A549 (cell line): Measurements from ENCODE around the gene LPAR1. TPM values are rescaled to one million over a fixed set of nuclear protein-coding genes. Genes with fewer than 3 reads are reported as not detected.

ENCODE experiments used
- ATAC-seq, 2 experiments: fragments of 200-7000 bp in 1 of 2; fragments of >200 bp in 1 of 2; cut with Nextera tagmentation in 1 of 2; cut with Tn5 transposase in 1 of 2; 3 replicates each; pipeline versions ENCODE4 v1.8.0 to v1.9.1; 2018 to 2020; ENCODE audit warnings: mild to moderate bottlenecking in 1 of 2, moderate library complexity in 1 of 2
- CTCF ChIA-PET: fragments of 300-600 bp; sonication (Branson Sonifier 250); formaldehyde crosslinking; extraction: SDS; loops from one replicate; lab custom pipeline; 2021; ENCODE audit warnings: antibody characterized with exemption, inconsistent platforms; lab: Yijun Ruan, JAX
- POLR2A ChIA-PET: fragments of 350-600 bp; formaldehyde crosslinking; extraction: SDS; loops from one replicate; lab custom pipeline; 2021; ENCODE audit warnings: antibody characterized with exemption, inconsistent platforms; lab: Yijun Ruan, JAX
- DNase-seq, 2 experiments: peaks; one replicate each; pipeline versions ENCODE4 v3.0.0 to v3.0.0-alpha.2; 2011 to 2016; ENCODE audit warnings: low read depth in 1 of 2, low spot score in 1 of 2
- FAIRE-seq: peaks from 2 replicates; lab custom pipeline; 2011; peaks lifted over from hg19 to GRCh38; lab: Jason Lieb, UNC
- H3K27ac ChIP-seq, 2 experiments: fragments of >200 bp; sonication (Bioruptor Twin); formaldehyde crosslinking; 3 replicates each; pipeline ENCODE4 v1.5.1; 2016 to 2017
- H3K4me1 ChIP-seq: fragments of >200 bp; sonication (Bioruptor Twin); formaldehyde crosslinking; 3 replicates; pipeline ENCODE4 v1.6.1; 2016
- H3K4me2 ChIP-seq: fragments of >200 bp; sonication (Bioruptor Twin); formaldehyde crosslinking; 3 replicates; pipeline ENCODE4 v1.6.1; 2016
- H3K4me3 ChIP-seq: fragments of >200 bp; sonication (Bioruptor Twin); formaldehyde crosslinking; 3 replicates; pipeline ENCODE4 v1.5.1; 2016
- H3K9me3 ChIP-seq: fragments of >200 bp; sonication (Bioruptor Twin); formaldehyde crosslinking; 3 replicates; pipeline ENCODE4 v1.6.1; 2016
- CBX8 ChIP-seq: fragments of 200-600 bp; sonication (generic); IDR thresholded peaks from 2 replicates; pipeline ENCODE4 v1.6.1; 2016
- CHD2 ChIP-seq: fragments of 150-350 bp; IDR thresholded peaks from 2 replicates; pipeline ENCODE4 v1.6.1; 2014; ENCODE audit warnings: low read length; ENCODE audit not compliant: partially characterized antibody
- CHD4 ChIP-seq: fragments of 200-600 bp; sonication (generic); IDR thresholded peaks from 2 replicates; pipeline ENCODE4 v1.6.1; 2016; ENCODE audit warnings: antibody characterized with exemption, mild to moderate bottlenecking, borderline replicate concordance
- EHMT2 ChIP-seq: fragments of 200-600 bp; sonication (generic); IDR thresholded peaks from 2 replicates; pipeline ENCODE4 v1.6.1; 2016; ENCODE audit warnings: antibody characterized with exemption, low read depth, mild to moderate bottlenecking, moderate library complexity
- EP300 ChIP-seq, 2 experiments: fragments of >200 bp; sonication (Bioruptor Twin); formaldehyde crosslinking; IDR thresholded peaks; 2 replicates in 1 of 2; 3 replicates in 1 of 2; pipeline ENCODE4 v1.6.1; 2016 to 2017
- FOSB ChIP-seq: fragments of 250-450 bp; sonication (Bioruptor Pico); IDR thresholded peaks from 2 replicates; pipeline ENCODE4 v1.5.0; 2020; ENCODE audit warnings: mild to moderate bottlenecking, moderate library complexity
- HDAC2 ChIP-seq: fragments of 200-600 bp; sonication (generic); IDR thresholded peaks from 2 replicates; pipeline ENCODE4 v1.6.1; 2016
- HEYL ChIP-seq: fragments of 250-450 bp; sonication (Bioruptor Pico); IDR thresholded peaks from 2 replicates; pipeline ENCODE4 v1.8.0; 2021; ENCODE audit warnings: mild to moderate bottlenecking, moderate library complexity
- HOXB5 ChIP-seq: fragments of 250-450 bp; sonication (Bioruptor Pico); IDR thresholded peaks from 2 replicates; pipeline ENCODE4 v1.5.0; 2020; ENCODE audit warnings: mild to moderate bottlenecking, moderate library complexity
- JUNB ChIP-seq: fragments of >200 bp; sonication (Bioruptor Twin); formaldehyde crosslinking; IDR thresholded peaks from 2 replicates; pipeline ENCODE4 v1.6.1; 2016
- KDM1A ChIP-seq: fragments of 200-600 bp; sonication (generic); IDR thresholded peaks from 2 replicates; pipeline ENCODE4 v1.6.1; 2016; ENCODE audit warnings: low read depth, mild to moderate bottlenecking
- NFE2L2 ChIP-seq: fragments of 150-350 bp; conservative IDR thresholded peaks from 2 replicates; pipeline ENCODE4 v1.6.1; 2014; ENCODE audit warnings: low read length
- NPAS2 ChIP-seq: fragments of 250-450 bp; sonication (Bioruptor Pico); IDR thresholded peaks from 2 replicates; pipeline ENCODE4 v1.8.0; 2022; ENCODE audit warnings: mild to moderate bottlenecking, moderate library complexity, borderline replicate concordance
- PHF8 ChIP-seq: fragments of 200-600 bp; sonication (generic); IDR thresholded peaks from 2 replicates; pipeline ENCODE4 v1.6.1; 2016; ENCODE audit warnings: low read depth, mild to moderate bottlenecking, antibody characterized with exemption, moderate library complexity, borderline replicate concordance
- POLR2A ChIP-seq: IDR thresholded peaks from 2 replicates; pipeline ENCODE4 v1.6.1; 2012; ENCODE audit warnings: mild to moderate bottlenecking, low read length
- POLR2AphosphoS2 ChIP-seq: conservative IDR thresholded peaks from 2 replicates; pipeline ENCODE4 v1.6.1; 2012; ENCODE audit warnings: low read length, improper control_type of control experiment, inconsistent platforms
- RAD21 ChIP-seq, 2 experiments: fragments of >200 bp in 1 of 2; sonication (Bioruptor Twin) in 1 of 2; formaldehyde crosslinking in 1 of 2; IDR thresholded peaks in 1 of 2; conservative IDR thresholded peaks in 1 of 2; 2 replicates in 1 of 2; 3 replicates in 1 of 2; pipeline ENCODE4 v1.6.1; 2012 to 2018; ENCODE audit warnings: inconsistent platforms in 1 of 2
- RARB ChIP-seq: fragments of 250-450 bp; sonication (Bioruptor Pico); IDR thresholded peaks from 2 replicates; pipeline ENCODE4 v1.8.0; 2021; ENCODE audit warnings: mild to moderate bottlenecking, moderate library complexity
- RCOR1 ChIP-seq: fragments of 150-350 bp; IDR thresholded peaks from 2 replicates; pipeline ENCODE4 v1.6.1; 2014; ENCODE audit warnings: antibody characterized with exemption, low read length, low read depth
- SREBF2 ChIP-seq: fragments of 450-650 bp; IDR thresholded peaks from 2 replicates; pipeline ENCODE4 v1.6.1; 2014; ENCODE audit warnings: mild to moderate bottlenecking, moderate library complexity
- ZC3H11A ChIP-seq: fragments of 450-650 bp; IDR thresholded peaks from 2 replicates; pipeline ENCODE4 v1.6.1; 2014; ENCODE audit warnings: antibody characterized with exemption, mild to moderate bottlenecking
- WGBS: methylation state at CpG from one replicate; pipeline ENCODE4 v1.1.6; 2017; ENCODE audit errors: missing lambda C conversion rate; 5-methylcytosine and 5-hydroxymethylcytosine counted together
- polyA plus RNA-seq, 4 experiments: library from polyadenylated mRNA; depleted of rRNA in 3 of 4; stranded (reverse); fragments of >200 nt; fragmentation: RNase III in 1 of 4; extraction: RNeasy Plus Mini Kit Qiagen cat#74134 plus additional on column Dnase treatment in 1 of 4; gene quantifications; 2 replicates in 3 of 4; 3 replicates in 1 of 4; pipeline ENCODE4 v1.2.3, GENCODE V29; 2011 to 2017
- TF ChIP-seq, protein P1 (sequence below): IDR thresholded peaks from 2 replicates; pipeline ENCODE4 v1.6.1; 2012
- TF ChIP-seq, protein P2 (sequence below): IDR thresholded peaks from 2 replicates; pipeline ENCODE4 v1.6.1; 2012
- TF ChIP-seq, protein P3 (sequence below): fragments of 250-450 bp; sonication (Bioruptor Pico); IDR thresholded peaks from 2 replicates; pipeline ENCODE4 v1.5.0; 2020; ENCODE audit warnings: low read depth, mild to moderate bottlenecking, moderate library complexity
- TF ChIP-seq, protein P4 (sequence below): fragments of 250-450 bp; sonication (Bioruptor Pico); IDR thresholded peaks from 2 replicates; pipeline ENCODE4 v1.5.0; 2021; ENCODE audit warnings: mild to moderate bottlenecking, moderate library complexity, borderline replicate concordance

Gene LPAR1
- polyA plus RNA-seq, 2 of the 4 experiments (the other 2 are of a cell fraction) = 15.8 to 33.7 TPM

DNA sequence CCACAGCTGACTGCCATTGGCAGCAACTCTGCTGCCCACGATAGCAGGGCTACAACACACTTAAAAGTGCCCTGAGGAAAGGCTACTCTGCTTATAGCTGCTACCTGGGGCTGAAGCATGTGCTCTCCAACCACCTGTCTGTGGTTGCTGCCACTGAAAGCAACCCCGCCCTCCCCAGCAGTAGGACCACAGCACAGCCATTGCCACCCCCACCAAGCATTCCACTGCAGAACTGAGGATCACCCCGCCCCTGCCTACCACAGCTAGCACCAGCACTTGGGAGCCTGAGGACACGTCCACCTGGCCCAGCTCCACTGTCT lies 85.8 kb downstream of the LPAR1 start:
- H3K4me1 ChIP-seq = peaks cover 40% of the 10 kb centered on the region
- no peak for DNase-seq

DNA sequence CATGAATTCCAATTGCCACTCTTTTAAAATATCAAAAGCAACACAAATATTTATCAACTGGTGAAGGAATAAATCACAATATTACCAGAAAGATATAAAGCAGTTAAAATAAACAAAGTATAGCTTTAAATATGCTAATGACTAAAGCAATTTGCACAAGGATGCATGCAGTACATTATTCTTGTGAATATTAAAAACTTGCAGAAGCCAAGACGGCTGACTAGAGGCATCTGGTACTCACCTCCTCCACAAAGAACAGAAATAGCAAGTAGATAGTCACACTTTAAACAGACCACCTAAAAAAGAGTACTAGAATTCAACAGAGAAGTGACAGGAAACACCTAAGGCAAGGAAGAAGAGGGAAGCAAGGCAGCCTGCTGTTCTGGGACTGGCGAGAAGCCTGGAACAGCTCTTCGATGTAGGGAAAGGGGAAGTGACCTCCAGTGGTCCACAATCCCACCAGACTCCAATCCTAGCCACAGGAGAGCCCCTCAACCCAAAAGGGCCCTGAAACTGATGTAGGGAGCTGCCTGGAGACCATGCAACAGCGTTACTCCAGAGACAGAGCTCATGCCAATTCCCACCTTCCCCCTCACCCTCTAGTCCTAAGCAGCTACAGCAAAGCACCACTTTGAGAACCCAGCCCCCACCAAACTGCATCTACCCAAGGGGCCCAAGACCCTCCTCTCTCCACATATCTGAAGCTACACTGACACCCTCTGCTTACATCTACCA lies 86.3 kb downstream of the LPAR1 start:
- DNase-seq = no peak
- no peak overlapping the region for H3K4me3 ChIP-seq
- CTCF ChIA-PET = interaction anchor here (1.6 kb wide), 1 partner anchor 10 kb away, joined by 3 read pairs; no protein-coding TSS in a partner anchor
- 79% methylated on average over 4 of the region's 4 CpGs for WGBS
- H3K9me3 ChIP-seq = peaks cover 10% of the 10 kb centered on the region; the same call in 2 of the 3 replicates
- H3K4me2 ChIP-seq = peak overlapping the region; percentile 23; the same call in 2 of the 3 replicates
- POLR2A ChIA-PET = no interaction called here
- ATAC-seq = no peak; a peak in 1 of 6 replicates
- peak overlapping the region in 1 of 2 experiments; percentile 59; a peak in 3 of 6 replicates for H3K27ac ChIP-seq
- TF ChIP-seq, protein P1, sequence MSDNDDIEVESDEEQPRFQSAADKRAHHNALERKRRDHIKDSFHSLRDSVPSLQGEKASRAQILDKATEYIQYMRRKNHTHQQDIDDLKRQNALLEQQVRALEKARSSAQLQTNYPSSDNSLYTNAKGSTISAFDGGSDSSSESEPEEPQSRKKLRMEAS = no peak
- TF ChIP-seq POLR2A = no peak
- TF ChIP-seq EP300 (IDR thresholded peaks at IDR 0.05) = no peak
- TF ChIP-seq CHD4 = no peak
- no peak for TF ChIP-seq HEYL
- TF ChIP-seq FOSB (CRISPR knock-in tag) = no peak
- TF ChIP-seq, protein P2, sequence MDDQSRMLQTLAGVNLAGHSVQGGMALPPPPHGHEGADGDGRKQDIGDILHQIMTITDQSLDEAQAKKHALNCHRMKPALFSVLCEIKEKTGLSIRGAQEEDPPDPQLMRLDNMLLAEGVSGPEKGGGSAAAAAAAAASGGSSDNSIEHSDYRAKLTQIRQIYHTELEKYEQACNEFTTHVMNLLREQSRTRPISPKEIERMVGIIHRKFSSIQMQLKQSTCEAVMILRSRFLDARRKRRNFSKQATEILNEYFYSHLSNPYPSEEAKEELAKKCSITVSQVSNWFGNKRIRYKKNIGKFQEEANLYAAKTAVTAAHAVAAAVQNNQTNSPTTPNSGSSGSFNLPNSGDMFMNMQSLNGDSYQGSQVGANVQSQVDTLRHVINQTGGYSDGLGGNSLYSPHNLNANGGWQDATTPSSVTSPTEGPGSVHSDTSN = no peak
- TF ChIP-seq POLR2AphosphoS2 = no peak
- H3K4me1 ChIP-seq = peaks cover 40% of the 10 kb centered on the region
- no peak for FAIRE-seq

More for the DNA sequence above, 85.8 kb downstream of the LPAR1 start:
- TF ChIP-seq HOXB5 (CRISPR knock-in tag) = no peak
- no peak for TF ChIP-seq EHMT2
- WGBS = 93% methylated on average over 3 of the region's 4 CpGs
- Histone ChIP-seq H3K9me3 (peaks cover 15% of the 10 kb centered on the region), H3K4me2 (no peak overlapping the region), H3K27ac (peak overlapping the region in 1 of 2 experiments; percentile 59; a peak in 3 of 6 replicates), H3K4me3 (no peak overlapping the region)
- no peak for FAIRE-seq
- ChIA-PET CTCF (interaction anchor here (1.6 kb wide), 1 partner anchor 9 kb away, joined by 3 read pairs; no protein-coding TSS in a partner anchor), POLR2A (no interaction called here)
- ATAC-seq = peak in 1 of 2 experiments; percentile 26; a peak in 2 of 6 replicates

DNA sequence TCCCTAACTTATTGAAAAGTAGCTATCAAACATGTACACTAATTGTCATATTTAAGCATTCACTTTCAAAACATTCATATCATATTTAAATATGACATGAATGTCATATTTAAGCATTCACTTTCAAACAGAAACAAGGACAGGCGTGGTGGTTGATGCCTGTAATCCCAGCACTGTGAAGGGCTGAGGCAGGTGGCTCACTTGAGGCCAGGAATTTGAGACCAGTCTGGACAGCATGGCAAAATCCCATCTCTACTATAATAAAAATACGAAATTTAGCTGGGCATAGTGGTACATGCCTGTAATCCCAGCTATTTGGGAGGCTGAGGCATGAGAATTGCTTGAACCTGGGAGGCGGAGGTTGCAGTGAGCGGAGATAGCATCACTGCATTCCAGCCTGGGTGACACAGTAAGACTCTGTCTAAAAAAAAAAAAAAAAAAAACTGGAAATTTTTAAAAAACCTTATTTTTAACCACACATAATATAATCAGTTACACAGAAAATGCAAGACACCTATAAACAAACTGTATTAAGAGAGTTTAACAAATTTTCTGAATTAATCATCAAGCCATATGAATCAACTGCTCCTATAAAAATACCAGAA lies 88.1 kb downstream of the LPAR1 start:
- Histone ChIP-seq H3K4me1 (peaks cover 40% of the 10 kb centered on the region), H3K27ac (no peak overlapping the region)

More for the DNA sequence above, 88.1 kb downstream of the LPAR1 start:
- DNase-seq = no peak
- POLR2A ChIA-PET = interaction anchor here (0.7 kb wide), 1 partner anchor 578 kb away, joined by 5 read pairs; no protein-coding TSS in a partner anchor
- H3K4me3 ChIP-seq = no peak overlapping the region
- TF ChIP-seq KDM1A (no peak), CHD4 (no peak), JUNB (no peak), RARB (CRISPR knock-in tag) (no peak), NFE2L2 (no peak), SREBF2 (no peak), CBX8 (no peak), HDAC2 (no peak), ZC3H11A (no peak), HOXB5 (CRISPR knock-in tag) (no peak), POLR2AphosphoS2 (no peak), RCOR1 (no peak), PHF8 (no peak), NPAS2 (CRISPR knock-in tag) (no peak), CHD2 (no peak), EP300 (IDR thresholded peaks at IDR 0.05) (no peak), RAD21 (conservative IDR thresholded peaks at IDR 0.05 in 1 of 2, IDR thresholded peaks at IDR 0.05 in 1 of 2) (no peak)
- TF ChIP-seq, protein P3, sequence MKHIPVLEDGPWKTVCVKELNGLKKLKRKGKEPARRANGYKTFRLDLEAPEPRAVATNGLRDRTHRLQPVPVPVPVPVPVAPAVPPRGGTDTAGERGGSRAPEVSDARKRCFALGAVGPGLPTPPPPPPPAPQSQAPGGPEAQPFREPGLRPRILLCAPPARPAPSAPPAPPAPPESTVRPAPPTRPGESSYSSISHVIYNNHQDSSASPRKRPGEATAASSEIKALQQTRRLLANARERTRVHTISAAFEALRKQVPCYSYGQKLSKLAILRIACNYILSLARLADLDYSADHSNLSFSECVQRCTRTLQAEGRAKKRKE (CRISPR knock-in tag) = no peak
- TF ChIP-seq, protein P4, sequence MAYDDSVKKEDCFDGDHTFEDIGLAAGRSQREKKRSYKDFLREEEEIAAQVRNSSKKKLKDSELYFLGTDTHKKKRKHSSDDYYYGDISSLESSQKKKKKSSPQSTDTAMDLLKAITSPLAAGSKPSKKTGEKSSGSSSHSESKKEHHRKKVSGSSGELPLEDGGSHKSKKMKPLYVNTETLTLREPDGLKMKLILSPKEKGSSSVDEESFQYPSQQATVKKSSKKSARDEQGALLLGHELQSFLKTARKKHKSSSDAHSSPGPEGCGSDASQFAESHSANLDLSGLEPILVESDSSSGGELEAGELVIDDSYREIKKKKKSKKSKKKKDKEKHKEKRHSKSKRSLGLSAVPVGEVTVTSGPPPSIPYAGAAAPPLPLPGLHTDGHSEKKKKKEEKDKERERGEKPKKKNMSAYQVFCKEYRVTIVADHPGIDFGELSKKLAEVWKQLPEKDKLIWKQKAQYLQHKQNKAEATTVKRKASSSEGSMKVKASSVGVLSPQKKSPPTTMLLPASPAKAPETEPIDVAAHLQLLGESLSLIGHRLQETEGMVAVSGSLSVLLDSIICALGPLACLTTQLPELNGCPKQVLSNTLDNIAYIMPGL (CRISPR knock-in tag) = no peak
- TF ChIP-seq, protein P2 = no peak
- peaks cover 10% of the 10 kb centered on the region; the same call in 2 of the 3 replicates for H3K9me3 ChIP-seq
- no peak for ATAC-seq
- WGBS = 75% methylated on average over 4 of the region's 4 CpGs
- FAIRE-seq = no peak
- CTCF ChIA-PET = no interaction called here
- H3K4me2 ChIP-seq = no peak overlapping the region
